Esophagus (tissue), 2 donors: Measurements from ENCODE around the gene CROT. TPM values are rescaled to one million over a fixed set of nuclear protein-coding genes. Genes with fewer than 3 reads are reported as not detected.
"Not testable (repeated sequence)": the region's sequence is repeated elsewhere in the genome, so short reads cannot be mapped to it uniquely, and the experiment has no call there.

Experiments used
- H3K27ac ChIP-seq, 2 donors: one replicate each; pipeline ENCODE4 v1.5.1; 2013; ENCODE audit warnings: low read depth in 2 of 2, mild to moderate bottlenecking in 2 of 2, inconsistent platforms in 1 of 2, low read length in 1 of 2, moderate library complexity in 1 of 2
- H3K27me3 ChIP-seq, 2 donors: one replicate each; pipeline ENCODE4 v1.6.1; 2013; ENCODE audit warnings: low read length in 2 of 2, control low read depth in 1 of 2, mild to moderate bottlenecking in 1 of 2; ENCODE audit not compliant: insufficient read depth in 2 of 2, control insufficient read depth in 1 of 2
- H3K36me3 ChIP-seq, 2 donors: one replicate each; pipeline ENCODE4 v1.6.1; 2013; ENCODE audit warnings: low read length in 1 of 2; ENCODE audit not compliant: control insufficient read depth in 2 of 2, insufficient read depth in 2 of 2
- H3K4me1 ChIP-seq, 2 donors: one replicate each; pipeline ENCODE4 v1.6.1; 2013; ENCODE audit warnings: low read length in 1 of 2; ENCODE audit not compliant: control insufficient read depth in 2 of 2, insufficient read depth in 2 of 2
- H3K4me3 ChIP-seq, 2 donors: one replicate each; pipeline ENCODE4 v1.5.1; 2013; ENCODE audit warnings: low read length in 2 of 2, mild to moderate bottlenecking in 2 of 2, low read depth in 1 of 2, moderate library complexity in 1 of 2
- H3K9me3 ChIP-seq, 2 donors: one replicate each; pipeline ENCODE4 v1.6.1; 2013; ENCODE audit warnings: mild to moderate bottlenecking in 2 of 2, low read depth in 1 of 2, low read length in 1 of 2, moderate library complexity in 1 of 2; ENCODE audit not compliant: control insufficient read depth in 2 of 2, insufficient read depth in 1 of 2
- WGBS, 2 donors: extraction: QIAGEN DNeasy Blood & Tissue Kit; methylation state at CpG; one replicate each; pipeline ENCODE4 v1.1.7; 2013; 5-methylcytosine and 5-hydroxymethylcytosine counted together
- polyA plus RNA-seq, 2 donors: library from polyadenylated mRNA; stranded (reverse); fragments of 200-250 nt; gene quantifications; one replicate each; pipeline ENCODE4 v1.2.3, GENCODE V29; 2013
- donor health status: healthy with polysubstance abuse.
- donor health status: Bipolar disorder and iron deficiency.

The CROT gene
- polyA plus RNA-seq, result 10 to 100 TPM; 14.2 to 20.6 TPM

- 0 to 1% methylated on average over 53 of the region's 53 CpGs for WGBS, 2 donors
- Histone ChIP-seq H3K36me3 (peaks cover 0 to 6% of the 10 kb centered on the region in 2 donors), H3K9me3 (no peaks in the 10 kb centered on the region), H3K4me3 (peak within 1 kb of the TSS; percentile 52 to 67), H3K27me3 (no peaks in the 10 kb centered on the region), H3K27ac (peak within 1 kb of the TSS; percentile 79 to 84), H3K4me1 (peaks cover 0 to 2% of the 10 kb centered on the region in 2 donors)
Observed at GRCh38 chr7:87345166-87345927, at the start of gene CROT. TSS of gene CROT (plus strand) at chr7:87345664. CDS start at chr7:87349069, 3,405 bp downstream.

GRCh38 chr7:87300756-87301155 lies 44.7 kb upstream of the CROT start:
- Histone ChIP-seq H3K9me3 (no peaks in the 10 kb centered on the region), H3K27me3 (no peaks in the 10 kb centered on the region), H3K36me3 (no peaks in the 10 kb centered on the region), H3K4me3 (no peak overlapping the region), H3K27ac (no peak overlapping the region), H3K4me1 (no peaks in the 10 kb centered on the region)

- H3K36me3 ChIP-seq, result no peaks in the 10 kb centered on the region
- no peaks in the 10 kb centered on the region for H3K9me3 ChIP-seq
- no peaks in the 10 kb centered on the region for H3K27me3 ChIP-seq
- no peaks in the 10 kb centered on the region for H3K4me1 ChIP-seq
- WGBS, 2 donors, result 66 to 74% methylated on average over 4 of the region's 4 CpGs
- no peak overlapping the region for H3K27ac ChIP-seq
- no peak overlapping the region for H3K4me3 ChIP-seq
Observed at GRCh38 chr7:87310790-87311419, 34.6 kb upstream of the CROT start.

GRCh38 chr7:87312215-87312865 lies 33.1 kb upstream of the CROT start:
- H3K27me3 ChIP-seq, result no peaks in the 10 kb centered on the region
- H3K4me1 ChIP-seq, result no peaks in the 10 kb centered on the region
- no peaks in the 10 kb centered on the region for H3K9me3 ChIP-seq
- no peaks in the 10 kb centered on the region for H3K36me3 ChIP-seq
- no peak overlapping the region for H3K4me3 ChIP-seq
- 15 to 16% methylated on average over 2 of the region's 2 CpGs for WGBS, 2 donors
- no peak overlapping the region for H3K27ac ChIP-seq

- Histone ChIP-seq H3K9me3 (no peaks in the 10 kb centered on the region), H3K36me3 (no peaks in the 10 kb centered on the region), H3K4me1 (peaks cover 0 to 4% of the 10 kb centered on the region in 2 donors), H3K4me3 (no peak overlapping the region), H3K27ac (peak overlapping the region; percentile 62 to 79), H3K27me3 (no peaks in the 10 kb centered on the region)
- 60 to 77% methylated on average over 3 of the region's 3 CpGs for WGBS, 2 donors
Observed at GRCh38 chr7:87316097-87316700, 29.3 kb upstream of the CROT start.

- Histone ChIP-seq H3K9me3 (no peaks in the 10 kb centered on the region), H3K36me3 (no peaks in the 10 kb centered on the region), H3K4me3 (no peak overlapping the region), H3K27me3 (no peaks in the 10 kb centered on the region), H3K27ac (peak overlapping the region; percentile 86 to 89), H3K4me1 (peaks cover 0 to 4% of the 10 kb centered on the region in 2 donors)
- 20 to 22% methylated on average over 1 of the region's 1 CpG for WGBS, 2 donors
Observed at GRCh38 chr7:87316846-87317552, 28.5 kb upstream of the CROT start.

- H3K27ac ChIP-seq, result peak overlapping the region; percentile 86 to 89
- H3K9me3 ChIP-seq, result no peaks in the 10 kb centered on the region
- no peaks in the 10 kb centered on the region for H3K36me3 ChIP-seq
- no peak overlapping the region for H3K4me3 ChIP-seq
- WGBS, 2 donors, result 58 to 78% methylated on average over 2 of the region's 2 CpGs
- H3K27me3 ChIP-seq, result no peaks in the 10 kb centered on the region
- peaks cover 0 to 4% of the 10 kb centered on the region in 2 donors for H3K4me1 ChIP-seq
Observed at GRCh38 chr7:87317691-87318245, 27.7 kb upstream of the CROT start.

- Histone ChIP-seq H3K4me1 (peaks cover 0 to 4% of the 10 kb centered on the region in 2 donors), H3K27ac (peak overlapping the region; percentile 1 to 82), H3K9me3 (no peaks in the 10 kb centered on the region), H3K27me3 (no peaks in the 10 kb centered on the region), H3K4me3 (no peak overlapping the region), H3K36me3 (no peaks in the 10 kb centered on the region)
- WGBS, 2 donors, result 36 to 39% methylated on average over 1 of the region's 1 CpG
Observed at GRCh38 chr7:87318741-87319140, 26.7 kb upstream of the CROT start.

GRCh38 chr7:87319154-87319581 lies 26.3 kb upstream of the CROT start:
- H3K4me1 ChIP-seq, H3K36me3 ChIP-seq, H3K9me3 ChIP-seq, H3K27me3 ChIP-seq: not testable (repeated sequence)
- 44 to 69% methylated on average over 8 of the region's 8 CpGs for WGBS, 2 donors
- Histone ChIP-seq H3K4me3 (peak overlapping the region; percentile 26 to 43), H3K27ac (peak overlapping the region; percentile 70 to 82)
